Measurements from ENCODE around the gene SVOPL.

Gene SVOPL

DNA sequence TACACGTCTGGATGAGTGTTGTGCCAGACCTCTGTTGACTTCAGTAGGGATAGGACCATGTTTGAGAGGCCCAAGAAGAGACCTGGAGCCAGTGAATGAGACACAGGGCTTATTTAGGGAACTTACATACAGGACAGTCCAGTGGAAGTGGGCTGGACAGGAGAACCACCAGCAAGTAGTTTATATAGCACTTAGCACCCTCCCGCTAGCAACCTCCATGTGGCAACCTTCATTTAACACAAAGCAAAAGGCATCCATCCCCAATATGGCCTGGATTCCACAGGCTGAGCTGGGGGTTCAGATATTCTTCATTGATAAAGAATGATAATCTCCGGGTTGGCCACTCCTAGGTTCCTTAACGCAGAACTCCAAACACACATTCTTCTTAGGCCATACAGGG is 147.4 kb downstream of the SVOPL start:
- no peak for DNase-seq

DNA sequence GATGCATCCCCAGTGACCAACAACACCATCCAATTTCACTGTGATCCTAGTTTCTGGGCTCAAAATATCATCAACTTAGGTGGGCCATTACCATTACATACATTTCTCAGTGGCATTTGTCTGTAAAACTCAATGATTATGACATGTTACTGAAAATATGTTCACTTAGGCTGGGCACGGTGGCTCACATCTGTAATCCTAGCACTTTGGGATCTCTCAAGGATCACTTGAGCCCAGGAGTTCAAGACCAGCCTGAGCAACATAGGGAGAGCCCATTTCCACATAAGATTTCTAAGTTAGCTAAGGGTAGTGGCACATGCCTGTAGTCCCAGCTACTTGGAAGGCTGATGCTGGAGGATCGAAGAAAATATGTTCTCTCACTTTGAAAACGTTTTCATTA is 150.1 kb downstream of the SVOPL start:
- DNase-seq, result no peak

DNA sequence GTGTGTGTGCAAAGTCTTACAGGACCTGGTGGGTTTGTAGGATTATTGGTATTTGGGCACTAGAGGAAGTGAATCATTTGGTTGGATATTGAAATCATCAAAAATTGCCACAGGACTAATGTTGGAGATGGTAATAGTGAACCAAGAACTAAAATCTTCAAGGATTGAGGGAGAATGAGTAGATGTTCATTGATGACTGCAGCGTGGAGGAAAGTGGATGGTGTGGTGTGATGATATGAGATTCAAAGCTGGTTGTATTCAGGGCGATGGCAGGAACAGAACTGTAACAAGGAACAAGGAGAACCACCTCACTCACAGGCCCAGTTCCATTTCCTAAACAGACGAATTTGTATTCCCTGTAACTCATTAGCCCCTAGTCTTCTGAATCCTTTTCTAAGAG is 150.8 kb downstream of the SVOPL start:
- DNase-seq, result no peak

DNA sequence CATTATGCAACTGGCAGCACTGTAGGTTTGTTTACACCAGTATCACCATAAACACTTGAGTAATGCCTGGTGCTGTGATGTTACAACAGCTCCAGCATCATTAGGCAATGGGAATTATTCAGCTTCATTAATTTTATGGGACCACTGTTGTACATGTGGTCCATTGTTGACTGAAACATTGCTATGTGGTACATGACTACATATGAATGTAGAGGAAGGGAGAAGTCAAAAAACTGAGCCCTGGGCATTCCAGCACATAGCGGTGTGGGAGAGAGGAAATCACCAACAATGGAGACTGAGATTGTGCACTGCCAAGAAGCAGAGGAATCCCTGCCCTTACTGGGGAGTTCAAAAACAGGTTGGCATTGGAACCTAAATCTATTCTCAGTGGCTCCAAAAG is 152.1 kb downstream of the SVOPL start:
- no peak for DNase-seq

- DNase-seq, result no peak
These were observed 154.3 kb downstream of the SVOPL start for GRCh38 chr7:138546829-138547228.

DNA sequence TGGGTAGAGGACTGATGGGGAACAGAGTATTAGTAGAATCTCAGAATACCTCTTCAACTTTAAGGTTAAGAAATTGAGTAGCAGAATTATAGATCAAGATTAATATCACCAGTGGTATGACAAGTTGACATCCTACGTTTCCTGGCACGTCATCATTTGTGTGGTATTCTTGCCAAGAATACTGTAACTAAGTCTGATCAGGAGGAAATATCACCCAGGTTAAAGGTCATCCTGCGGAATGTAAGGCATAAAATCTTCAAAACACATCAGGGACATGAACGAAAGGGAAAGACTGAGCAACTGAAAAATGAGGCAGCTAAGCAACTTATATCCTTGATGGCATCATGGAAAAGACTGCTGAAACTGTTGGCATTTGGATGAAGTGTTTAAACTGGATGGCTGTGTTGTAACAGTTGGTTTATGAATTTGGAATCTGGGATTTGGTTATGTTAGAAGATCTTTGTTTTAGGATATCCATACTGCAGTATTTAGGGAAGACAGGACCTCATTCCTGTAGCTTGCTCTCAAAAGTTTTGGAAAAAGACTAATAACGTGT is 155.0 kb downstream of the SVOPL start:
- no peak for DNase-seq

GRCh38 chr7:138545123-138545522 is 156.0 kb downstream of the SVOPL start:
- no peak for DNase-seq

Data from NCI-H146 (cell line).